Urinary bladder (tissue), 4 donors: ENCODE data around the gene ALKBH8. TPM values are rescaled to one million over a fixed set of nuclear protein-coding genes. Genes with fewer than 3 reads are reported as not detected.
A peak's percentile ranks its signal among the peaks of the same experiment; 100 is the strongest.
"Not testable (repeated sequence)": the region's sequence is repeated elsewhere in the genome, so short reads cannot be mapped to it uniquely, and the experiment has no call there.

ENCODE experiments used
- DNase-seq: peaks from one replicate; pipeline ENCODE4 v3.0.0-alpha.2; 2015; ENCODE audit errors: extremely low spot score
- H3K27ac ChIP-seq: one replicate; pipeline ENCODE4 v1.5.1; 2013; ENCODE audit warnings: low read depth, mild to moderate bottlenecking, moderate library complexity
- H3K36me3 ChIP-seq: one replicate; pipeline ENCODE4 v1.6.1; 2013; ENCODE audit warnings: mild to moderate bottlenecking, moderate library complexity; ENCODE audit not compliant: insufficient read depth
- H3K4me1 ChIP-seq: one replicate; pipeline ENCODE4 v1.6.1; 2013; ENCODE audit warnings: mild to moderate bottlenecking, moderate library complexity; ENCODE audit not compliant: insufficient read depth
- H3K4me3 ChIP-seq: one replicate; pipeline ENCODE4 v1.5.1; 2013; ENCODE audit warnings: low read depth, low read length
- WGBS: extraction: QIAGEN DNeasy Blood & Tissue Kit; methylation state at CpG from one replicate; pipeline ENCODE4 v1.1.7; 2013; 5-methylcytosine and 5-hydroxymethylcytosine counted together
- polyA plus RNA-seq: library from polyadenylated mRNA; stranded (reverse); fragments of 200-250 nt; gene quantifications from one replicate; pipeline ENCODE4 v1.2.3, GENCODE V29; 2013
- total RNA-seq: library from RNA; depleted of rRNA; stranded (reverse); fragments of >200 nt; gene quantifications from one replicate; pipeline ENCODE4 v1.2.3, GENCODE V29; 2014
- donor health status: healthy with polysubstance abuse.
- donor health status: healthy.

ALKBH8 gene
- total and polyA plus RNA-seq, 2 donors = 5.1 to 11.1 TPM

GRCh38 chr11:107508201-107508857, 57.2 kb downstream of the ALKBH8 start:
- DNase-seq = no peak
- no peak overlapping the region for H3K27ac ChIP-seq
- WGBS = 89% methylated on average over 6 of the region's 6 CpGs

DNA sequence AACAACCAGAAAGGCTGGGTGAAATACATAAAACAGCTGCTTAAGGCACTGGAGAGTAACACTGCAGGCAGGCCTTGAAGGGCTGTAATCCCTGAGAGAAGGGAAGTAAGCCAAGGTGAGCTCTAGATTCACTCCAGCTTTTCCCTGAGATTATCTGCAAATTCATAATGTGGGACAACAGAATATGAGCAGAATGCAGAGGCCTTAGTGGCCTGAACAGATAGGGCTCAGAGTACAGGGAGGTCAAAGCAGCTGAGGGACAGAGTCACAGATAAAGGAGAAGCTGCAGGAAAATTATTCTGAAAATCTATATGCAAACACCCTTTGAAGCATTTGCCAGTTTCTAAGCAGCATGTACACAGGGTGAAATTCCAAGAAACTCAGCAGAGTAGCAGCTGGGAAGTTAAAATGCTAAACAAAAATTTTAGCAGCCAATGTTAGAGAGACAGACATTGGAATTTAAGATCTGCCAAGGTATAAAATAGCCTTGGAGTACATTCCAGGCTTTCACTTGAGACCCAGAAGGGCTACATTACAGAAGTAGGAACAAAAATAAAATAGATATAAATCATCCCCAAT, 59.8 kb downstream of the ALKBH8 start:
- H3K36me3 ChIP-seq = peaks cover 3% of the 10 kb centered on the region
- no peak for DNase-seq

More at GRCh38 chr11:107508201-107508857, 57.2 kb downstream of the ALKBH8 start:
- no peaks in the 10 kb centered on the region for H3K4me1 ChIP-seq
- peaks cover 1% of the 10 kb centered on the region for H3K36me3 ChIP-seq
- no peak overlapping the region for H3K4me3 ChIP-seq

DNA sequence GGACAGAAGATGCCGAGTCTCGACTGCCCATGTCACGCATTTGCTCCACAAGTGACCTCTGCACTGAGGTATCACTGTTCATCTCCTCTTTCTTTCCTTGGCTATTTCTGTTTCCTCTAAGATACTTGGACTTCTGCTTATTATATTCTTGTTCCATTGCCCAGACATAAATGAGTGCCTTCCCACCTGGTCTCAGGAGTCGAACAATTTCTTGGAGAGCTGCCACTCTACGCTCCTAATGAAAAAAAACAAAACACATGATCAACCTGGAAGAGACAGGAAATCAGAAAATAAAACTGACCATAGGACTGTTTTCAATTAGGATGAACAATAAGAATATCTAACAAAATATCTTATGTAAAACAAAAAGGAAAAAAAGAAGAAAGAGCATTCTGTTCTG, 60.6 kb downstream of the ALKBH8 start:
- 75% methylated on average over 5 of the region's 5 CpGs for WGBS
- Histone ChIP-seq H3K36me3 (peaks cover 3% of the 10 kb centered on the region), H3K4me1 (no peaks in the 10 kb centered on the region), H3K4me3 (no peak overlapping the region), H3K27ac (no peak overlapping the region)
- no peak for DNase-seq

More for the DNA sequence above, 59.8 kb downstream of the ALKBH8 start:
- Histone ChIP-seq H3K4me1 (no peaks in the 10 kb centered on the region), H3K4me3 (no peak overlapping the region), H3K27ac (no peak overlapping the region)

DNA sequence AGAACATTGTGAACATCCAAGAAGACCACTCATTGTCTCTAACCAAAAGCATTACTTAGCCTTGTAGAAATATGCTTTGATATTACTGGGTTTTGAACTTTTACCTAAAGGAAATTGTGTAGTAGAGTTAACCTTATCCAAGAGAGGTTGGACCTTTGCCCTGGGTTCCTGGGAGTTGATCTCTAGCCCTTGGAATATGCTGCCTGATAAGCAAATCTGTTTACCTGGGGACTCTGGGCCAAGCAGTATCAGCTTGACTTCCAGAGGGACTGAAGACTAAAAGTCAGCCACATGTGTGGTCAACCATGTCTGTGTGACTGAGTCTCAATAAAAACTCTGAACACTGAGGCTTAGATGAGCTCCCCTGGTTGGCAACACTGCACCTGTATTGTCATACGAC, 63.8 kb downstream of the ALKBH8 start:
- no peak for DNase-seq
- Histone ChIP-seq H3K36me3 (peaks cover 3% of the 10 kb centered on the region), H3K27ac (no peak overlapping the region), H3K4me3 (no peak overlapping the region), H3K4me1 (no peaks in the 10 kb centered on the region)
- 98% methylated on average over 1 of the region's 1 CpG for WGBS

DNA sequence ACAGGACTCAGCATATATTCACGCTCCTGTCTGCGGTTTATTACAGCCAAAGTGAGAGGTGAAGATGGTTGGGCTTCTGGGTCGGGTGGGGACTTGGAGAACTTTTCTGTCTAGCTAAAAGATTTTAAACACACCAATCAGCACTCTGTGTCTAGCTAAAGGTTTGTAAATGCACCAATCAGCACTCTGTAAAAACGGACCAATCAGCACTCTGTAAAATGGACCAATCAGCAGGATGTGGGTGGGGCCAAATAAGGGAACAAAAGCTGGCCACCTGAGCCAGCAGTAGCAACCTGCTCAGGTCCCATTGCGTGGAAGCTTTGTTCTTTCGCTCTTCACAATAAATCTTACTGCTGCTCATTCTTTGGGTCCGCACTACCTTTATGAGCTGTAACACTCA, 68.2 kb downstream of the ALKBH8 start:
- not testable (repeated sequence) for H3K4me1 ChIP-seq, DNase-seq, H3K4me3 ChIP-seq, H3K27ac ChIP-seq, H3K36me3 ChIP-seq
- 94% methylated on average over 7 of the region's 7 CpGs for WGBS

DNA sequence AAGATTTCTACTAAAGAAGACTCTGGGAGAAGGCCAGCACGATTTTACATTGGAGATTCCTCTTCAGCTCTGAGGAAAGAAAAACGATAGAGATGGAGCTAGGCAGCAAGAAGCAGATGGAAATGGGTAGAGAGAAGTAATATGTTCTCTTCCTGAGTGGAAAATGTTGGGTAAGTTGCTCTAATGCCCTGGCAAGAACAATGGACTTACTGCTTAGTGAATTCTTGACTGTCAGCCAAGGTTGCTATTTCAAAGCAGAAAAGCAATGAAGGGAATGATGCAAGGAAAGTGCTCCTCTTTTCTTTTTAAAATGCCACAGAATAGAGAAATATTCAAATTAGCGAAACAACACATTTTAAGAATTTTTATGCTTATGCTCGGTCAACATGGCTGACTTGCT, 69.5 kb downstream of the ALKBH8 start:
- H3K4me1 ChIP-seq = no peaks in the 10 kb centered on the region
- no peak overlapping the region for H3K27ac ChIP-seq
- DNase-seq = no peak
- H3K4me3 ChIP-seq = no peak overlapping the region
- H3K36me3 ChIP-seq = no peaks in the 10 kb centered on the region
- WGBS = 61% methylated on average over 4 of the region's 4 CpGs

GRCh38 chr11:107494055-107494454, 71.5 kb downstream of the ALKBH8 start:
- WGBS = 70% methylated on average over 1 of the region's 1 CpG
- H3K27ac ChIP-seq = no peak overlapping the region
- no peak overlapping the region for H3K4me3 ChIP-seq
- H3K4me1 ChIP-seq = no peaks in the 10 kb centered on the region
- DNase-seq = no peak
- H3K36me3 ChIP-seq = no peaks in the 10 kb centered on the region

DNA sequence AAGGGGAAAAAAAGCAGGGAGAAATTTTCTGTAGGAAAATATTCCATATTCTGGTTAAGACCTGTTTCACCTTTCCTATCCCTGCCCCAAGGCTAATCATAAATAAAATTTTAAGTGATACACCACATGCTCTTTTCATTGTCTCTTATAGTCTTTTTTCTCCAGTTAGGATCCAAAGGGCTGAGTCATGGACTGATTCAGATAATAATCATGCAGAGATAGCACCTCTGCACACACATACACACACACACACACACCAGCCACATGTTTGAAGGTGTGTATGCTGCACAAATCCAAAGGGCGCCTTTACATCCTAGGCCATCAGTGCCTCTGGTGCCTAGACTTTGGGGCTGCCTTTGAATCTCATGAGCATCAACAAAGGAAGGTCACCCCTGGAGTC, 72.4 kb downstream of the ALKBH8 start:
- no peak overlapping the region for H3K27ac ChIP-seq
- H3K4me1 ChIP-seq = no peaks in the 10 kb centered on the region
- no peaks in the 10 kb centered on the region for H3K36me3 ChIP-seq
- H3K4me3 ChIP-seq = no peak overlapping the region
- no peak for DNase-seq
- 99% methylated on average over 1 of the region's 1 CpG for WGBS

- 87% methylated on average over 2 of the region's 2 CpGs for WGBS
- Histone ChIP-seq H3K4me3 (no peak overlapping the region), H3K4me1 (no peaks in the 10 kb centered on the region), H3K27ac (no peak overlapping the region), H3K36me3 (no peaks in the 10 kb centered on the region)
- DNase-seq = no peak
Measured at GRCh38 chr11:107490836-107491235, 74.7 kb downstream of the ALKBH8 start.

DNA sequence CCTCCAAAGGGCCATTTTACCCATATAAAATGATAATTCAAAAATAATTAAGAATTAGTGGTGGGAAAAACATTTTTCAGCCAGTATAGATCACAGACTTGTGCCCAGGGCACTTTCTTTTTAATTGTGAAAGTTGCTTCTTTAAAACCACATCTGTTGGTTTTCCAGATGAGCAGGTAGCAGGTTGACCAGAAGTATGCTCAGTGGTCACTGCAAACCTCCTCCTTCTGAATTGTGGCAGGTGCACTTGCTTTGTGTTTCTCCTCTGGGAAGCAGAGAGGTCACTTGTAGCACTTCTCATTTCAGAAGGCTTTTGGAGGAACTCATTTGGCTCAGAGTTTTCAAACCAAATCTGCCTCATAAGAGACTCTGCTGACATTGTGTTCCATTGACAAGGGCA, 83.3 kb downstream of the ALKBH8 start:
- H3K4me1 ChIP-seq = no peaks in the 10 kb centered on the region
- no peak for DNase-seq
- H3K27ac ChIP-seq = no peak overlapping the region
- no peaks in the 10 kb centered on the region for H3K36me3 ChIP-seq
- H3K4me3 ChIP-seq = no peak overlapping the region

GRCh38 chr11:107478922-107479321, 86.6 kb downstream of the ALKBH8 start:
- DNase-seq = no peak

GRCh38 chr11:107477820-107478219, 87.7 kb downstream of the ALKBH8 start:
- Histone ChIP-seq H3K4me1 (no peaks in the 10 kb centered on the region), H3K36me3 (no peaks in the 10 kb centered on the region), H3K27ac (no peak overlapping the region), H3K4me3 (no peak overlapping the region)
- DNase-seq = no peak
- 75% methylated on average over 3 of the region's 3 CpGs for WGBS

More at GRCh38 chr11:107478922-107479321, 86.6 kb downstream of the ALKBH8 start:
- H3K4me1 ChIP-seq = no peaks in the 10 kb centered on the region
- no peaks in the 10 kb centered on the region for H3K36me3 ChIP-seq
- no peak overlapping the region for H3K27ac ChIP-seq
- no peak overlapping the region for H3K4me3 ChIP-seq

- WGBS = 25% methylated on average over 3 of the region's 3 CpGs
- Histone ChIP-seq H3K36me3 (no peaks in the 10 kb centered on the region), H3K4me1 (no peaks in the 10 kb centered on the region), H3K27ac (no peak overlapping the region), H3K4me3 (no peak overlapping the region)
- DNase-seq = peak; percentile 21
Measured at GRCh38 chr11:107473792-107474191, 91.7 kb downstream of the ALKBH8 start.

- WGBS = 71% methylated on average over 1 of the region's 1 CpG
- DNase-seq = no peak
- no peaks in the 10 kb centered on the region for H3K4me1 ChIP-seq
- H3K4me3 ChIP-seq = no peak overlapping the region
- H3K36me3 ChIP-seq = no peaks in the 10 kb centered on the region
- no peak overlapping the region for H3K27ac ChIP-seq
Measured at GRCh38 chr11:107472966-107473365, 92.6 kb downstream of the ALKBH8 start.
